Choroid plexus epithelial cell (primary cell): ENCODE measurements around the gene LCMT1.

ENCODE experiments used
- DNase-seq: peaks from one replicate; pipeline ENCODE4 v3.0.0-alpha.2; 2010; ENCODE audit warnings: low read depth
- H3K4me3 ChIP-seq: 2 replicates; pipeline ENCODE4 v1.5.1; 2011; ENCODE audit warnings: low read depth, mild to moderate bottlenecking, control low read depth, low read length, moderate library complexity
- CTCF ChIP-seq: conservative IDR thresholded peaks from 2 replicates; pipeline ENCODE4 v1.5.1; 2011; ENCODE audit warnings: low read depth, mild to moderate bottlenecking, control low read depth, inconsistent platforms, low read length, moderate library complexity

LCMT1 gene

GRCh38 chr16:25094596-25094995, 16.9 kb upstream of the LCMT1 start:
- TF ChIP-seq CTCF = no peak
- H3K4me3 ChIP-seq = no peak overlapping the region
- no peak for DNase-seq

- no peak overlapping the region for H3K4me3 ChIP-seq
- no peak for TF ChIP-seq CTCF
- DNase-seq = no peak
Measured at GRCh38 chr16:25095636-25096035, 15.9 kb upstream of the LCMT1 start.

GRCh38 chr16:25097276-25097975, 14.1 kb upstream of the LCMT1 start:
- H3K4me3 ChIP-seq = no peak overlapping the region
- peak; percentile 73 for DNase-seq
- TF ChIP-seq CTCF = no peak

GRCh38 chr16:25100511-25100910, 11.0 kb upstream of the LCMT1 start:
- H3K4me3 ChIP-seq = no peak overlapping the region
- TF ChIP-seq CTCF = no peak
- no peak for DNase-seq

- peak; percentile 34 for TF ChIP-seq CTCF
- H3K4me3 ChIP-seq = peak overlapping the region; percentile 85
- DNase-seq = peak; percentile 86
Measured at GRCh38 chr16:25106567-25107465, 4.7 kb upstream of the LCMT1 start.

GRCh38 chr16:25107466-25107792, 4.1 kb upstream of the LCMT1 start:
- no peak for DNase-seq
- peak overlapping the region; percentile 85 for H3K4me3 ChIP-seq
- TF ChIP-seq CTCF = no peak
